Loucy (cell line): ENCODE measurements around the gene MCF2L.

Source experiments
- H2AFZ ChIP-seq: fragments of 200-600 bp; sonication (generic); 2 replicates; pipeline ENCODE4 v1.6.0; 2016; ENCODE audit warnings: antibody characterized with exemption, mild to moderate bottlenecking, low read length, moderate library complexity
- H3F3A ChIP-seq: fragments of 200-600 bp; 2 replicates; pipeline ENCODE4 v1.6.0; 2016; ENCODE audit warnings: antibody characterized with exemption, low read depth, mild to moderate bottlenecking
- H3K27me3 ChIP-seq: fragments of 200-600 bp; sonication (generic); 2 replicates; pipeline ENCODE4 v1.6.1; 2014; ENCODE audit warnings: low read length, mild to moderate bottlenecking; ENCODE audit not compliant: insufficient read depth, poor library complexity, severe bottlenecking
- H3K36me3 ChIP-seq: fragments of 200-600 bp; sonication (generic); 2 replicates; pipeline ENCODE4 v1.6.1; 2016; ENCODE audit warnings: low read length; ENCODE audit not compliant: insufficient read depth
- H3K4me1 ChIP-seq: fragments of 200-600 bp; sonication (generic); 2 replicates; pipeline ENCODE4 v1.5.1; 2014; ENCODE audit warnings: low read length, mild to moderate bottlenecking; ENCODE audit not compliant: insufficient read depth, poor library complexity, severe bottlenecking
- H3K4me2 ChIP-seq: fragments of 200-600 bp; sonication (generic); 2 replicates; pipeline ENCODE4 v1.6.0; 2014; ENCODE audit warnings: antibody characterized with exemption, low read length, low read depth, mild to moderate bottlenecking; ENCODE audit not compliant: poor library complexity, severe bottlenecking
- H3K4me3 ChIP-seq: fragments of 200-600 bp; sonication (generic); 2 replicates; pipeline ENCODE4 v1.5.1; 2014; ENCODE audit warnings: low read length, mild to moderate bottlenecking, mixed read lengths; ENCODE audit not compliant: poor library complexity, severe bottlenecking
- H3K79me2 ChIP-seq: fragments of 200-600 bp; sonication (generic); 2 replicates; pipeline ENCODE4 v1.6.1; 2014; ENCODE audit warnings: low read length; ENCODE audit not compliant: insufficient read depth
- H3K9ac ChIP-seq: fragments of 200-600 bp; sonication (generic); 2 replicates; pipeline ENCODE4 v1.6.0; 2014; ENCODE audit warnings: mild to moderate bottlenecking, low read depth, low read length, moderate library complexity; ENCODE audit not compliant: poor library complexity, severe bottlenecking
- H3K9me2 ChIP-seq: fragments of 200-600 bp; sonication (generic); replicated peaks from 2 replicates; pipeline ENCODE4 v1.6.1; 2016; ENCODE audit warnings: low read depth, low read length, mixed read lengths
- H3K9me3 ChIP-seq: fragments of 200-600 bp; sonication (generic); 2 replicates; pipeline ENCODE4 v1.6.1; 2014; ENCODE audit warnings: mild to moderate bottlenecking, antibody characterized with exemption, low read length, low read depth; ENCODE audit not compliant: insufficient read depth
- H4K20me1 ChIP-seq: fragments of 200-600 bp; sonication (generic); 2 replicates; pipeline ENCODE4 v1.6.0; 2014; ENCODE audit warnings: antibody characterized with exemption, low read length, mild to moderate bottlenecking; ENCODE audit not compliant: insufficient read depth, poor library complexity, severe bottlenecking
- EZH2phosphoT487 ChIP-seq: fragments of 200-600 bp; IDR thresholded peaks from 2 replicates; pipeline ENCODE4 v1.6.1; 2018; ENCODE audit warnings: antibody characterized with exemption, mild to moderate bottlenecking, moderate library complexity, borderline replicate concordance
- TF ChIP-seq, protein P1 (sequence below): fragments of 200-600 bp; sonication (generic); conservative IDR thresholded peaks from 2 replicates; pipeline ENCODE4 v1.5.1; 2014; ENCODE audit warnings: mild to moderate bottlenecking, antibody characterized with exemption, low read length

Gene MCF2L

DNA sequence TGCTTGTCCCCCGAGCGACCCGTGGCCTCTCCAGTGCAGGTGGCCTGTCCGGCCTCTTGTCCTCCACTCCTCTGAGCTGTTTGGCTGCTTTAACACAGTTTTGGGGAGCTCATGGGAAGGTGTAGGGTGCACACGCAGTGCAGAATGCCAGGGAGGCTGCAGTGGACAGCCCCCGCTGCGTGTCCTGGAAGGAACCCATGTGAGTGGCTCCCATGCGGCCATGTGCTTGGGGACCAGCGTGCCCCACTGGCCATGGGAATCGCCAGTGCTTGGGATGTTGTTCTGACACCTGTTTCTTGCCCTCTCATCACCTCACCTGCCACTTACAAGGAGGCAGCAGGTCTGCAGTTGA lies 114.0 kb downstream of the MCF2L start:
- no peak overlapping the region for H3K4me2 ChIP-seq
- H3K9me3 ChIP-seq: no peaks in the 10 kb centered on the region

DNA sequence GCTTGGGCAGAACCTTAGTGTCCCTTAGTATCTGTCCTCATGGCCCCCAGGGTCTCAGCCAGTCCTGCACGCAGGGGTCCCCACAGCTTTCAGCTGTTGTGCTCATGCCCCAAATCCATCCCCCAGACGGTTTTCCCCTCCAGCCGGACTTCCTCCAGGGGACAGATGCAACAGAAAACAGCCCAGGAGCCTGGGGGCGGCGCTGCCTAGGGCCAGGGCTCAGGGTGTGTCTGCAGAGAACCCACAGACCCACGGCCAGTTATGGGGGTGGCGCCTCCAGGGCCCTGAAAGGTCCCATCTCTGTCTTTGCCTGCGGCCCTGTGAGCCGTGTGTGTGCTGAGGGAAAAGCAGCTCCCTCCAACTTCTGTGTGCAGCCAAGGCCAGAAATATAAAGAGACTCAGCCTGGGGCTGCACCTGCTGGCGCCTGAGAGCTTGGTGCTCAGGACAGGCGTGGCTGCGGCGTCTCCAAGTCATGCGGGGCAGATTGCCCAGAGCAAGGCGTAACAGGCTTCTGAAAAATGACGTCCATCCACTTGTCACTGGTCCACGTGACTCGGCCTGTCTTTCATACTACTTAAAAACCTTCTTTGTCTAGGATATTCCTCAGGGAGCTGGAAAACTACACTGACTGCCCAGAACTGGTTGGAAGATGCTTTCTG lies 114.5 kb downstream of the MCF2L start:
- H3K9me2 ChIP-seq: no peaks in the 10 kb centered on the region
- H3K79me2 ChIP-seq: no peaks in the 10 kb centered on the region

More for the DNA sequence above, 114.0 kb downstream of the MCF2L start:
- no peaks in the 10 kb centered on the region for H3K36me3 ChIP-seq
- H3F3A ChIP-seq: no peaks in the 10 kb centered on the region
- TF ChIP-seq, protein P1, sequence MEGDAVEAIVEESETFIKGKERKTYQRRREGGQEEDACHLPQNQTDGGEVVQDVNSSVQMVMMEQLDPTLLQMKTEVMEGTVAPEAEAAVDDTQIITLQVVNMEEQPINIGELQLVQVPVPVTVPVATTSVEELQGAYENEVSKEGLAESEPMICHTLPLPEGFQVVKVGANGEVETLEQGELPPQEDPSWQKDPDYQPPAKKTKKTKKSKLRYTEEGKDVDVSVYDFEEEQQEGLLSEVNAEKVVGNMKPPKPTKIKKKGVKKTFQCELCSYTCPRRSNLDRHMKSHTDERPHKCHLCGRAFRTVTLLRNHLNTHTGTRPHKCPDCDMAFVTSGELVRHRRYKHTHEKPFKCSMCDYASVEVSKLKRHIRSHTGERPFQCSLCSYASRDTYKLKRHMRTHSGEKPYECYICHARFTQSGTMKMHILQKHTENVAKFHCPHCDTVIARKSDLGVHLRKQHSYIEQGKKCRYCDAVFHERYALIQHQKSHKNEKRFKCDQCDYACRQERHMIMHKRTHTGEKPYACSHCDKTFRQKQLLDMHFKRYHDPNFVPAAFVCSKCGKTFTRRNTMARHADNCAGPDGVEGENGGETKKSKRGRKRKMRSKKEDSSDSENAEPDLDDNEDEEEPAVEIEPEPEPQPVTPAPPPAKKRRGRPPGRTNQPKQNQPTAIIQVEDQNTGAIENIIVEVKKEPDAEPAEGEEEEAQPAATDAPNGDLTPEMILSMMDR: no peak
- TF ChIP-seq EZH2phosphoT487: no peak
- H2AFZ ChIP-seq: no peak overlapping the region
- H3K79me2 ChIP-seq: no peaks in the 10 kb centered on the region
- H3K9ac ChIP-seq: no peak overlapping the region
- no peaks in the 10 kb centered on the region for H3K9me2 ChIP-seq
- no peaks in the 10 kb centered on the region for H4K20me1 ChIP-seq
- H3K4me1 ChIP-seq: no peaks in the 10 kb centered on the region
- no peaks in the 10 kb centered on the region for H3K27me3 ChIP-seq
- H3K4me3 ChIP-seq: no peak overlapping the region

DNA sequence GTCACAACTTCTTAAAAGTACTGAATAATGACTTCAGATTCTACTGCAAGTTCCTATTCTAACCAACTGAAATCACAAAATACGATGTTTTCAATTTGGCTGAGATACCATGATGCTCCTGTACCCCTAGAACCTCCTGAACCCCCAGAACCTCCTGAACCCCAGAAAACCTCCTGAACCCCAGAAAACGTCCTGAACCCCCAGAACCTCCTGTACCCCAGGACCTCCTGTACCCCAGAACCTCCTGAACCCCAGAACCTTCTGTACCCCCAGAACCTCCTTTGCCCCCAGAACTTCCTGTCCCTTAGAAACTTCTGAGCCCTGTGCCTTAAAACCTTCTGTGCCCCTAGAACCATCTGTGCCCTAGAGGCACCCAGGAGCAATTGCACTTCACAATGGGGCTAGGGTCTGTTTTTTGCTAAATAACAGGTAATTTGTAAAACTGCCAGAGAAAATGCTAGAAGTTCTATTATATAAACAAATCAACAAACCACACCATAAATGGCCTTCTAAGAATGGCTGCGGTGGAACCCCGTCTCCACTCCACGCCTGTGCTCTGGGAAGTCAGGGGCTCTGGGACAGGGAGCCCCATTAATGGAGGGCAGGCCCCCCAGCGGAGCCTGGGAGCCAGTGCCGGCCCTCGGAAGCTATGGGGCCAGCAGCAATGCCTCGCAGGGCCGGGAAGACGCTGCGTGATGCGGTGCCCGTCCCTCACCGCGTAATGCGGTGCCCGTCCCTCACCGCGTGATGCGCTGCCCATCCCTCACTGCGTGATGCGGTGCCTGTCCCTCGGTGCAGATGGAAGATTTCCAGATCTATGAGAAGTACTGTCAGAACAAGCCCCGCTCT lies 115.3 kb downstream of the MCF2L start:
- Histone ChIP-seq H3K36me3 (no peaks in the 10 kb centered on the region), H3K4me1 (no peaks in the 10 kb centered on the region), H4K20me1 (no peaks in the 10 kb centered on the region), H3K9me2 (no peaks in the 10 kb centered on the region), H3K27me3 (no peaks in the 10 kb centered on the region), H3K4me2 (no peak overlapping the region), H3K4me3 (no peak overlapping the region), H3K79me2 (no peaks in the 10 kb centered on the region), H3K9ac (no peak overlapping the region), H2AFZ (no peak overlapping the region), H3K9me3 (no peaks in the 10 kb centered on the region), H3F3A (no peaks in the 10 kb centered on the region)
- TF ChIP-seq, protein P1: no peak; the same call in 1 of the 2 replicates
- TF ChIP-seq EZH2phosphoT487: no peak

More for the DNA sequence above, 114.5 kb downstream of the MCF2L start:
- Histone ChIP-seq H3F3A (no peaks in the 10 kb centered on the region), H3K4me2 (no peak overlapping the region), H3K4me3 (no peak overlapping the region), H3K27me3 (no peaks in the 10 kb centered on the region), H2AFZ (no peak overlapping the region), H3K9me3 (no peaks in the 10 kb centered on the region), H3K9ac (no peak overlapping the region), H4K20me1 (no peaks in the 10 kb centered on the region), H3K4me1 (no peaks in the 10 kb centered on the region), H3K36me3 (no peaks in the 10 kb centered on the region)
- no peak for TF ChIP-seq EZH2phosphoT487
- TF ChIP-seq, protein P1: no peak
